IMR-90 (cell line): Measurements from ENCODE around the gene GRPEL2.
"Not testable (repeated sequence)": the region's sequence is repeated elsewhere in the genome, so short reads cannot be mapped to it uniquely, and the experiment has no call there.

ENCODE experiments used
- BHLHE40 ChIP-seq: fragments of 150-350 bp; IDR thresholded peaks from 2 replicates; pipeline ENCODE4 v1.6.1; 2016; ENCODE audit warnings: mild to moderate bottlenecking, low read depth, low read length
- CEBPB ChIP-seq: IDR thresholded peaks from 2 replicates; pipeline ENCODE4 v1.6.1; 2012; ENCODE audit warnings: low read depth, low read length, improper control_type of control experiment
- FOS ChIP-seq: fragments of 150-350 bp; IDR thresholded peaks from 2 replicates; pipeline ENCODE4 v1.6.1; 2016; ENCODE audit warnings: low read depth, low read length
- MAFK ChIP-seq: IDR thresholded peaks from 2 replicates; pipeline ENCODE4 v1.6.1; 2012; ENCODE audit warnings: low read depth, low read length, improper control_type of control experiment
- MAZ ChIP-seq: IDR thresholded peaks from 2 replicates; pipeline ENCODE4 v1.6.1; 2012; ENCODE audit warnings: low read depth, mild to moderate bottlenecking, low read length, improper control_type of control experiment, moderate library complexity, borderline replicate concordance
- NFE2L2 ChIP-seq: fragments of 150-350 bp; IDR thresholded peaks from 2 replicates; pipeline ENCODE4 v1.6.1; 2016; ENCODE audit warnings: low read depth, mild to moderate bottlenecking, low read length
- POLR2A ChIP-seq: IDR thresholded peaks from 2 replicates; pipeline ENCODE4 v1.6.1; 2012; ENCODE audit warnings: mild to moderate bottlenecking, low read depth, low read length
- RAD21 ChIP-seq: IDR thresholded peaks from 2 replicates; pipeline ENCODE4 v1.6.1; 2012; ENCODE audit warnings: low read length, improper control_type of control experiment
- RCOR1 ChIP-seq: IDR thresholded peaks from 2 replicates; pipeline ENCODE4 v1.6.1; 2012; ENCODE audit warnings: mild to moderate bottlenecking, low read length, improper control_type of control experiment; ENCODE audit not compliant: insufficient replicate concordance
- RFX5 ChIP-seq: IDR thresholded peaks from 2 replicates; pipeline ENCODE4 v1.8.0; 2012; ENCODE audit warnings: low read depth, mild to moderate bottlenecking, low read length, moderate library complexity
- SMC3 ChIP-seq: fragments of 150-350 bp; IDR thresholded peaks from 2 replicates; pipeline ENCODE4 v1.6.1; 2016; ENCODE audit warnings: low read depth, mild to moderate bottlenecking, antibody characterized with exemption, low read length, moderate library complexity
- TF ChIP-seq, protein P1 (sequence below): fragments of 150-350 bp; IDR thresholded peaks from 2 replicates; pipeline ENCODE4 v1.6.1; 2016; ENCODE audit warnings: low read depth, mild to moderate bottlenecking, low read length, moderate library complexity, borderline replicate concordance
- TF ChIP-seq, protein P2 (sequence below): conservative IDR thresholded peaks from 2 replicates; pipeline ENCODE4 v1.5.1; 2012; ENCODE audit warnings: mild to moderate bottlenecking, low read depth, low read length, improper control_type of control experiment
- TF ChIP-seq, protein P3 (sequence below): fragments of 150-350 bp; IDR thresholded peaks from 2 replicates; pipeline ENCODE4 v1.6.1; 2017; ENCODE audit warnings: mild to moderate bottlenecking, antibody characterized with exemption, low read length, low read depth

GRCh38 chr5:149394996-149395395 is 49.7 kb downstream of the GRPEL2 start:
- not testable (repeated sequence) for TF ChIP-seq BHLHE40, POLR2A, RCOR1, RAD21, FOS, NFE2L2, MAFK, SMC3, CEBPB, MAZ, RFX5
- TF ChIP-seq, protein P1, sequence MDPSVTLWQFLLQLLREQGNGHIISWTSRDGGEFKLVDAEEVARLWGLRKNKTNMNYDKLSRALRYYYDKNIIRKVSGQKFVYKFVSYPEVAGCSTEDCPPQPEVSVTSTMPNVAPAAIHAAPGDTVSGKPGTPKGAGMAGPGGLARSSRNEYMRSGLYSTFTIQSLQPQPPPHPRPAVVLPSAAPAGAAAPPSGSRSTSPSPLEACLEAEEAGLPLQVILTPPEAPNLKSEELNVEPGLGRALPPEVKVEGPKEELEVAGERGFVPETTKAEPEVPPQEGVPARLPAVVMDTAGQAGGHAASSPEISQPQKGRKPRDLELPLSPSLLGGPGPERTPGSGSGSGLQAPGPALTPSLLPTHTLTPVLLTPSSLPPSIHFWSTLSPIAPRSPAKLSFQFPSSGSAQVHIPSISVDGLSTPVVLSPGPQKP = not testable (repeated sequence)
- TF ChIP-seq, protein P2, sequence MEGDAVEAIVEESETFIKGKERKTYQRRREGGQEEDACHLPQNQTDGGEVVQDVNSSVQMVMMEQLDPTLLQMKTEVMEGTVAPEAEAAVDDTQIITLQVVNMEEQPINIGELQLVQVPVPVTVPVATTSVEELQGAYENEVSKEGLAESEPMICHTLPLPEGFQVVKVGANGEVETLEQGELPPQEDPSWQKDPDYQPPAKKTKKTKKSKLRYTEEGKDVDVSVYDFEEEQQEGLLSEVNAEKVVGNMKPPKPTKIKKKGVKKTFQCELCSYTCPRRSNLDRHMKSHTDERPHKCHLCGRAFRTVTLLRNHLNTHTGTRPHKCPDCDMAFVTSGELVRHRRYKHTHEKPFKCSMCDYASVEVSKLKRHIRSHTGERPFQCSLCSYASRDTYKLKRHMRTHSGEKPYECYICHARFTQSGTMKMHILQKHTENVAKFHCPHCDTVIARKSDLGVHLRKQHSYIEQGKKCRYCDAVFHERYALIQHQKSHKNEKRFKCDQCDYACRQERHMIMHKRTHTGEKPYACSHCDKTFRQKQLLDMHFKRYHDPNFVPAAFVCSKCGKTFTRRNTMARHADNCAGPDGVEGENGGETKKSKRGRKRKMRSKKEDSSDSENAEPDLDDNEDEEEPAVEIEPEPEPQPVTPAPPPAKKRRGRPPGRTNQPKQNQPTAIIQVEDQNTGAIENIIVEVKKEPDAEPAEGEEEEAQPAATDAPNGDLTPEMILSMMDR = not testable (repeated sequence)
- TF ChIP-seq, protein P3, sequence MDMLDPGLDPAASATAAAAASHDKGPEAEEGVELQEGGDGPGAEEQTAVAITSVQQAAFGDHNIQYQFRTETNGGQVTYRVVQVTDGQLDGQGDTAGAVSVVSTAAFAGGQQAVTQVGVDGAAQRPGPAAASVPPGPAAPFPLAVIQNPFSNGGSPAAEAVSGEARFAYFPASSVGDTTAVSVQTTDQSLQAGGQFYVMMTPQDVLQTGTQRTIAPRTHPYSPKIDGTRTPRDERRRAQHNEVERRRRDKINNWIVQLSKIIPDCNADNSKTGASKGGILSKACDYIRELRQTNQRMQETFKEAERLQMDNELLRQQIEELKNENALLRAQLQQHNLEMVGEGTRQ = not testable (repeated sequence)
